GM12878 (cell line): Measurements from ENCODE around the gene AP2B1. TPM values are rescaled to one million over a fixed set of nuclear protein-coding genes. Genes with fewer than 3 reads are reported as not detected.

ENCODE experiments used
- ATAC-seq: fragments of 200-7000 bp; cut with Tn5 transposase; 3 replicates; pipeline ENCODE4 v1.9.1; 2020; ENCODE audit warnings: mild to moderate bottlenecking, moderate library complexity
- BruUV-seq: library from RNA; stranded (reverse); fragments of 400-500 nt; replicated peaks from 2 replicates; lab custom pipeline; 2021; lab: Mats Ljungman, UMichigan
- CTCF ChIA-PET: fragments of 300-600 bp; sonication (Branson Sonifier 250); formaldehyde crosslinking; extraction: SDS; loops from one replicate; lab custom pipeline; 2021; ENCODE audit warnings: inconsistent platforms; lab: Yijun Ruan, JAX
- POLR2A ChIA-PET: fragments of 350-600 bp; formaldehyde crosslinking; extraction: SDS; loops from one replicate; lab custom pipeline; 2021; ENCODE audit warnings: inconsistent platforms; lab: Charles Lee
- RAD21 ChIA-PET: fragments of 300-600 bp; sonication (Branson Sonifier 250); formaldehyde crosslinking; loops from one replicate; lab custom pipeline; 2023; ENCODE audit warnings: antibody characterized with exemption; ENCODE audit not compliant: unreplicated experiment; lab: Charles Lee
- SMC1A ChIA-PET: fragments of 300-600 bp; sonication (Branson Sonifier 250); formaldehyde crosslinking; loops from one replicate; lab custom pipeline; 2023; ENCODE audit not compliant: unreplicated experiment, uncharacterized antibody; lab: Charles Lee
- DNase-seq: peaks from one replicate; pipeline ENCODE4 v3.0.0-alpha.2; 2011; ENCODE audit warnings: low read depth, low spot score
- FAIRE-seq: peaks from 3 replicates; lab custom pipeline; 2011; peaks lifted over from hg19 to GRCh38; lab: Jason Lieb, UNC
- H2AFZ ChIP-seq: 2 replicates; pipeline ENCODE4 v1.6.0; 2011; ENCODE audit warnings: low read depth, low read length, control low read depth; ENCODE audit not compliant: control insufficient read depth
- H3K27ac ChIP-seq: 2 replicates; pipeline ENCODE4 v1.5.1; 2011; ENCODE audit warnings: control low read depth; ENCODE audit not compliant: control insufficient read depth, insufficient read depth
- H3K27me3 ChIP-seq, 2 experiments: replicated peaks in 1 of 2; 2 replicates each; pipeline versions ENCODE4 v1.6.0 to v1.6.1; 2011; ENCODE audit warnings: low read length in 1 of 2; ENCODE audit not compliant: control insufficient read depth in 2 of 2, insufficient read depth in 2 of 2
- H3K36me3 ChIP-seq, 2 experiments: 2 replicates each; pipeline ENCODE4 v1.5.1; 2011; ENCODE audit warnings: low read length in 1 of 2; ENCODE audit not compliant: control insufficient read depth in 2 of 2, insufficient read depth in 2 of 2
- H3K4me1 ChIP-seq: 2 replicates; pipeline ENCODE4 v1.6.1; 2011; ENCODE audit warnings: mild to moderate bottlenecking, low read length, moderate library complexity, mixed read lengths; ENCODE audit not compliant: control insufficient read depth, insufficient read depth
- H3K4me2 ChIP-seq: 2 replicates; pipeline ENCODE4 v1.6.0; 2011; ENCODE audit warnings: control low read depth; ENCODE audit not compliant: control insufficient read depth, insufficient read depth
- H3K4me3 ChIP-seq: fragments of 200-600 bp; sonication (generic); 2 replicates; pipeline ENCODE4 v1.5.1; 2016
- H3K79me2 ChIP-seq: 2 replicates; pipeline ENCODE4 v1.6.0; 2011; ENCODE audit warnings: low read length; ENCODE audit not compliant: control insufficient read depth, insufficient read depth
- H3K9ac ChIP-seq: 2 replicates; pipeline ENCODE4 v1.8.0; 2011; ENCODE audit warnings: low read length, control low read depth, mixed read lengths; ENCODE audit not compliant: control insufficient read depth, insufficient read depth
- H3K9me3 ChIP-seq: replicated peaks from 3 replicates; pipeline ENCODE4 v1.5.1; 2011; ENCODE audit warnings: mild to moderate bottlenecking, low read length; ENCODE audit not compliant: control insufficient read depth, insufficient read depth
- H4K20me1 ChIP-seq: 2 replicates; pipeline ENCODE4 v1.6.0; 2011; ENCODE audit not compliant: control insufficient read depth, insufficient read depth
- BRCA1 ChIP-seq: IDR thresholded peaks from 2 replicates; pipeline ENCODE4 v1.6.1; 2011; ENCODE audit warnings: low read depth, low read length, improper control_type of control experiment
- EGR1 ChIP-seq, 2 experiments: IDR thresholded peaks; 1 replicate in 1 of 2; 2 replicates in 1 of 2; pipeline ENCODE4 v1.6.1; 2011 to 2012; ENCODE audit warnings: low read depth in 2 of 2, low read length in 2 of 2, borderline replicate concordance in 1 of 2, mild to moderate bottlenecking in 1 of 2, moderate library complexity in 1 of 2
- WGBS: methylation state at CpG from one replicate; pipeline ENCODE4 v1.1.6; 2016; ENCODE audit warnings: low lambda C conversion rate; ENCODE audit not compliant: insufficient replicate concordance, insufficient coverage; ENCODE audit errors: missing lambda C conversion rate; 5-methylcytosine and 5-hydroxymethylcytosine counted together
- in situ Hi-C: fragments of 300-500 bp; cut with MboI; formaldehyde crosslinking; loops from 9 replicates; pipeline ENCODE4 v1.14.3; 2018; ENCODE audit warnings: mixed read lengths
- intact Hi-C: fragments of 100-400 bp; cut with micrococcal nuclease; formaldehyde crosslinking; loops from one replicate; pipeline ENCODE4 v1.14.2; 2022; ENCODE audit not compliant: unreplicated experiment
- polyA plus RNA-seq, 11 experiments: library from polyadenylated mRNA; depleted of rRNA in 4 of 11; unstranded in 6 of 11; stranded (reverse) in 5 of 11; fragments of >200 nt; fragmentation: Nextera tagmentation in 4 of 11; fragmentation: Illumina TruSeq in 1 of 11; extraction: Ambion mirVana in 4 of 11; extraction: Trizol in 1 of 11; gene quantifications; 1 replicate in 1 of 11; 2 replicates in 10 of 11; pipeline versions ENCODE4 v1.2.1 to v1.2.3, GENCODE V29; 2011 to 2016; ENCODE audit warnings: inconsistent platforms in 2 of 11, missing spikeins in 2 of 11, low read depth in 1 of 11
- total RNA-seq, 4 experiments: library from RNA; depleted of rRNA in 3 of 4; stranded (reverse); fragments of >200 nt in 3 of 4; fragmentation: Illumina TruSeq in 1 of 4; extraction: Trizol in 1 of 4; gene quantifications; 2 replicates each; pipeline versions ENCODE4 v1.2.1 to v1.2.3, GENCODE V29; 2013 to 2021
- TF ChIP-seq, protein P1 (sequence below): fragments of 150-350 bp; IDR thresholded peaks from 2 replicates; pipeline ENCODE4 v1.6.1; 2016; ENCODE audit warnings: low read depth, low read length

The AP2B1 gene
- total and polyA plus RNA-seq, 10 of the 15 experiments (the other 5 are each of a cell fraction or from before 2014, with no cell fraction given) = 18.6 to 112 (median 53.9) TPM

DNA sequence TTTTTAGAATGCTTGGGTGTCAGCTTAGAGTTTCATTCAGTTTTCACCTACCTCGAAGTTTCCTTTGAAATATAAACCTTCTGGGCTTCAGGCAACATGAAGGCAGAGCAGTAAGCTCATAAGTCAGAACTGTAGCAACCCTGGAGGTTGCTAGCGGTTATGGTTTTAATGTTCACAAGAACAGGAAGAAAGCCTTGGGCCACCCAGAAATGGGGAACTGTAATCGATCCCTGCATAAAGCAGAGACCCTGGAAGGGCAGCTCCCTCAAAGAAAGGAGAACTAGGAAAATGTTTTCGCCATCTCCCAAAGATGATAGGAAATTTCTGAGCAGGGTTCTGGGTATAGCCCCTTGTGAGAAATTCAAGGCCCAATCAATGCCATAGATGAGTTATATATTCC lies 96.5 kb downstream of the AP2B1 start:
- no peak overlapping the region for H3K9ac ChIP-seq
- H3K36me3 ChIP-seq = peaks cover 0 to 18% of the 10 kb centered on the region in 2 experiments
- no peak overlapping the region for H3K4me2 ChIP-seq
- SMC1A ChIA-PET = no interaction called here
- CTCF ChIA-PET = interaction anchor here (1.0 kb wide), 1 partner anchor 70 kb away, joined by 4 read pairs; no protein-coding TSS in a partner anchor
- no TSS peak for BruUV-seq
- H3K27me3 ChIP-seq = no peaks in the 10 kb centered on the region
- no peak overlapping the region for H2AFZ ChIP-seq
- RAD21 ChIA-PET = no interaction called here
- H3K9me3 ChIP-seq = no peaks in the 10 kb centered on the region
- DNase-seq (no peak), ATAC-seq (no peak), FAIRE-seq (no peak)
- no peak overlapping the region for H3K4me3 ChIP-seq
- no peaks in the 10 kb centered on the region for H4K20me1 ChIP-seq
- POLR2A ChIA-PET = no interaction called here
- in situ Hi-C loops (loop anchor here (10.0 kb wide), 1 partner anchor 59 kb away; no protein-coding TSS in a partner anchor), intact Hi-C loops (no loop called here)
- H3K79me2 ChIP-seq = no peaks in the 10 kb centered on the region
- TF ChIP-seq, protein P1, sequence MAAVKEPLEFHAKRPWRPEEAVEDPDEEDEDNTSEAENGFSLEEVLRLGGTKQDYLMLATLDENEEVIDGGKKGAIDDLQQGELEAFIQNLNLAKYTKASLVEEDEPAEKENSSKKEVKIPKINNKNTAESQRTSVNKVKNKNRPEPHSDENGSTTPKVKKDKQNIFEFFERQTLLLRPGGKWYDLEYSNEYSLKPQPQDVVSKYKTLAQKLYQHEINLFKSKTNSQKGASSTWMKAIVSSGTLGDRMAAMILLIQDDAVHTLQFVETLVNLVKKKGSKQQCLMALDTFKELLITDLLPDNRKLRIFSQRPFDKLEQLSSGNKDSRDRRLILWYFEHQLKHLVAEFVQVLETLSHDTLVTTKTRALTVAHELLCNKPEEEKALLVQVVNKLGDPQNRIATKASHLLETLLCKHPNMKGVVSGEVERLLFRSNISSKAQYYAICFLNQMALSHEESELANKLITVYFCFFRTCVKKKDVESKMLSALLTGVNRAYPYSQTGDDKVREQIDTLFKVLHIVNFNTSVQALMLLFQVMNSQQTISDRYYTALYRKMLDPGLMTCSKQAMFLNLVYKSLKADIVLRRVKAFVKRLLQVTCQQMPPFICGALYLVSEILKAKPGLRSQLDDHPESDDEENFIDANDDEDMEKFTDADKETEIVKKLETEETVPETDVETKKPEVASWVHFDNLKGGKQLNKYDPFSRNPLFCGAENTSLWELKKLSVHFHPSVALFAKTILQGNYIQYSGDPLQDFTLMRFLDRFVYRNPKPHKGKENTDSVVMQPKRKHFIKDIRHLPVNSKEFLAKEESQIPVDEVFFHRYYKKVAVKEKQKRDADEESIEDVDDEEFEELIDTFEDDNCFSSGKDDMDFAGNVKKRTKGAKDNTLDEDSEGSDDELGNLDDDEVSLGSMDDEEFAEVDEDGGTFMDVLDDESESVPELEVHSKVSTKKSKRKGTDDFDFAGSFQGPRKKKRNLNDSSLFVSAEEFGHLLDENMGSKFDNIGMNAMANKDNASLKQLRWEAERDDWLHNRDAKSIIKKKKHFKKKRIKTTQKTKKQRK = no peak
- TF ChIP-seq BRCA1 (no peak), EGR1 (IDR thresholded peaks at IDR 0.05; ENCODE audit: borderline replicate concordance in 1 of 2, low read depth in 2 of 2, low read length in 2 of 2) (no peak)
- no peak overlapping the region for H3K27ac ChIP-seq
- H3K4me1 ChIP-seq = no peaks in the 10 kb centered on the region
- 75% methylated on average over 4 of the region's 4 CpGs for WGBS
